HUES64 (cell line): ENCODE results near the gene SCYL1.

Experiments
- H3K27ac ChIP-seq: 2 replicates; pipeline ENCODE4 v1.7.0; 2013; ENCODE audit warnings: low read depth, low read length, inconsistent platforms
- H3K27me3 ChIP-seq: 2 replicates; pipeline ENCODE4 v1.6.1; 2013; ENCODE audit warnings: mild to moderate bottlenecking, low read length; ENCODE audit not compliant: insufficient read depth
- H3K36me3 ChIP-seq: 2 replicates; pipeline ENCODE4 v1.6.1; 2013; ENCODE audit warnings: mild to moderate bottlenecking, low read length; ENCODE audit not compliant: insufficient read depth
- H3K4me1 ChIP-seq: 2 replicates; pipeline ENCODE4 v1.6.1; 2013; ENCODE audit warnings: mild to moderate bottlenecking, low read length, moderate library complexity; ENCODE audit not compliant: insufficient read depth
- H3K4me3 ChIP-seq: 2 replicates; pipeline ENCODE4 v1.5.1; 2013; ENCODE audit warnings: mild to moderate bottlenecking, low read length, moderate library complexity
- H3K9ac ChIP-seq: 2 replicates; pipeline ENCODE4 v1.6.1; 2013; ENCODE audit warnings: mild to moderate bottlenecking, low read depth, low read length
- H3K9me3 ChIP-seq: 2 replicates; pipeline ENCODE4 v1.6.1; 2013; ENCODE audit warnings: low read depth, low read length; ENCODE audit not compliant: insufficient read depth
- WGBS: fragments of 150-250, 120-280 bp; methylation state at CpG from one replicate; pipeline ENCODE4 v1.1.7; 2013; ENCODE audit warnings: missing lambda C conversion rate; 5-methylcytosine and 5-hydroxymethylcytosine counted together

The SCYL1 gene

GRCh38 chr11:65540290-65541092 is 15.6 kb downstream of the SCYL1 start:
- H3K9me3 ChIP-seq, result no peaks in the 10 kb centered on the region
- H3K4me3 ChIP-seq, result peak overlapping the region; percentile 83
- H3K27ac ChIP-seq, result no peak overlapping the region; the same call in 1 of the 2 replicates
- peaks cover 3% of the 10 kb centered on the region; the same call in 1 of the 2 replicates for H3K4me1 ChIP-seq
- peaks cover 17% of the 10 kb centered on the region for H3K36me3 ChIP-seq
- H3K9ac ChIP-seq, result peak overlapping the region; percentile 78
- WGBS, result 2% methylated on average over 78 of the region's 78 CpGs
- peaks cover 66% of the 10 kb centered on the region for H3K27me3 ChIP-seq

- Histone ChIP-seq H3K4me1 (peaks cover 3% of the 10 kb centered on the region; the same call in 1 of the 2 replicates), H3K36me3 (peaks cover 9% of the 10 kb centered on the region), H3K9me3 (no peaks in the 10 kb centered on the region), H3K4me3 (peak overlapping the region; percentile 83), H3K27ac (no peak overlapping the region), H3K9ac (peak overlapping the region; percentile 78), H3K27me3 (peaks cover 75% of the 10 kb centered on the region)
- WGBS, result 55% methylated on average over 18 of the region's 18 CpGs
These were observed 16.5 kb downstream of the SCYL1 start for GRCh38 chr11:65541093-65541982.

- Histone ChIP-seq H3K36me3 (no peaks in the 10 kb centered on the region), H3K9me3 (no peaks in the 10 kb centered on the region), H3K27me3 (peaks cover 81% of the 10 kb centered on the region), H3K4me1 (peaks cover 3% of the 10 kb centered on the region; the same call in 1 of the 2 replicates), H3K9ac (no peak overlapping the region), H3K4me3 (no peak overlapping the region), H3K27ac (no peak overlapping the region)
- 88% methylated on average over 3 of the region's 3 CpGs for WGBS
These were observed 18.0 kb downstream of the SCYL1 start for GRCh38 chr11:65542738-65543390.

GRCh38 chr11:65545853-65546216 is 21.0 kb downstream of the SCYL1 start:
- no peak overlapping the region for H3K27ac ChIP-seq
- H3K4me1 ChIP-seq, result peaks cover 3% of the 10 kb centered on the region; the same call in 1 of the 2 replicates
- H3K9me3 ChIP-seq, result no peaks in the 10 kb centered on the region
- no peaks in the 10 kb centered on the region for H3K36me3 ChIP-seq
- H3K9ac ChIP-seq, result no peak overlapping the region
- H3K4me3 ChIP-seq, result peak overlapping the region; percentile 58
- H3K27me3 ChIP-seq, result peaks cover 72% of the 10 kb centered on the region
- WGBS, result 33% methylated on average over 4 of the region's 4 CpGs

- Histone ChIP-seq H3K36me3 (no peaks in the 10 kb centered on the region), H3K9ac (no peak overlapping the region), H3K4me3 (peak overlapping the region; percentile 58), H3K4me1 (no peaks in the 10 kb centered on the region), H3K27ac (no peak overlapping the region), H3K27me3 (peaks cover 68% of the 10 kb centered on the region), H3K9me3 (no peaks in the 10 kb centered on the region)
- 2% methylated on average over 64 of the region's 64 CpGs for WGBS
These were observed 21.5 kb downstream of the SCYL1 start for GRCh38 chr11:65546217-65546958.

- Histone ChIP-seq H3K36me3 (no peaks in the 10 kb centered on the region), H3K27me3 (peaks cover 64% of the 10 kb centered on the region), H3K27ac (no peak overlapping the region), H3K9me3 (no peaks in the 10 kb centered on the region), H3K4me3 (no peak overlapping the region), H3K4me1 (no peaks in the 10 kb centered on the region), H3K9ac (no peak overlapping the region)
- 58% methylated on average over 52 of the region's 52 CpGs for WGBS
These were observed 22.7 kb downstream of the SCYL1 start for GRCh38 chr11:65547446-65548125.

- Histone ChIP-seq H3K4me1 (no peaks in the 10 kb centered on the region), H3K9me3 (no peaks in the 10 kb centered on the region), H3K27ac (no peak overlapping the region), H3K9ac (no peak overlapping the region), H3K27me3 (peaks cover 63% of the 10 kb centered on the region), H3K36me3 (no peaks in the 10 kb centered on the region), H3K4me3 (no peak overlapping the region)
- WGBS, result 82% methylated on average over 3 of the region's 3 CpGs
These were observed 23.5 kb downstream of the SCYL1 start for GRCh38 chr11:65548395-65548794.

GRCh38 chr11:65549096-65549495 is 24.2 kb downstream of the SCYL1 start:
- Histone ChIP-seq H3K9me3 (no peaks in the 10 kb centered on the region), H3K27me3 (peaks cover 59% of the 10 kb centered on the region), H3K4me1 (0 out of 2 replicates have a peak, but pooled peaks cover 4% of the 10 kb centered on the region), H3K36me3 (no peaks in the 10 kb centered on the region), H3K4me3 (no peak overlapping the region), H3K27ac (no peak overlapping the region), H3K9ac (no peak overlapping the region)
- WGBS, result 89% methylated on average over 3 of the region's 3 CpGs

- Histone ChIP-seq H3K4me3 (no peak overlapping the region), H3K36me3 (no peaks in the 10 kb centered on the region), H3K9me3 (no peaks in the 10 kb centered on the region), H3K9ac (no peak overlapping the region), H3K27me3 (peaks cover 48% of the 10 kb centered on the region), H3K4me1 (0 out of 2 replicates have a peak, but pooled peaks cover 4% of the 10 kb centered on the region), H3K27ac (no peak overlapping the region)
- 56% methylated on average over 17 of the region's 17 CpGs for WGBS
These were observed 26.9 kb downstream of the SCYL1 start for GRCh38 chr11:65551572-65552387.
